ENCODE data around the gene MDP1.

DNA sequence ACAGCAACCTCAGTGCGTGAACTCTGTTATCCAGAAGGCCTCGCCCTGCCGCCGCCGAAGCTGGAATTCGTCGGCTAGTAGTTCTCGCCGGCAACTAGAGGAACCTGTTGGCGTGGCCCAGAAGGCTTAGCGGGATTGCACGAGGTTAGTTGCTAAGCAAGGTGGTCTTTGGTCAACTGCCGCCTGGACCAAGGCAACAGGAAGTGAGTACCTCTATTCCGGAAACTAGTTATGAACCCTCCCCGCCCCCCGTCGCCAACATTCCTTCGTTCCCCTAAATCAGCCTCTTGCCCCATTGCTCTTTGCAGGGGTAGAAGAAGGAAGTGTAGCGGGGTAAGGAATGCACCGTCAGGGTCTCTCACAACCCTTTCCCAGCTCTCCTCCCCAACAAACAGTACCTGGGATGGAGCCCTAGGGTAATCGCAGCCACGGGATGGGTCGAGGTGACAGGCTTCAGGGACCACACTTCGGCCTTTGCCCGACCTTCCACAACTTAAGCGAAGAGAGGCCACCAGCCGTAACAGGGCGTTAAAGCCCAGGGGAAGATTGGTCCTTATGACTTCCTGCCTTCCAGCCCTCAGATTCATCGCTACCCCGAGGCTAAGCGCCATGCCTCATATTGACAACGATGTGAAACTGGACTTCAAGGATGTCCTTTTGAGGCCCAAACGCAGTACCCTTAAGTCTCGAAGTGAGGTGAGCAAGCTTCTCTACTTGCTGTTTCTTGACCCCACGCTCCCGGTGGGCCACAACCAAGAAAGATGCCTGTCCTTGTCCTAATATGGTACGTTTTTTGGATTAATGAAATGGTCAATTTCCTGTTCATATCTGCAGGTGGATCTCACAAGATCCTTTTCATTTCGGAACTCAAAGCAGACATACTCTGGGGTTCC, 17.0 kb upstream of the MDP1 start, which contains the start of gene GMPR2:
- TF ChIP-seq, protein P1, sequence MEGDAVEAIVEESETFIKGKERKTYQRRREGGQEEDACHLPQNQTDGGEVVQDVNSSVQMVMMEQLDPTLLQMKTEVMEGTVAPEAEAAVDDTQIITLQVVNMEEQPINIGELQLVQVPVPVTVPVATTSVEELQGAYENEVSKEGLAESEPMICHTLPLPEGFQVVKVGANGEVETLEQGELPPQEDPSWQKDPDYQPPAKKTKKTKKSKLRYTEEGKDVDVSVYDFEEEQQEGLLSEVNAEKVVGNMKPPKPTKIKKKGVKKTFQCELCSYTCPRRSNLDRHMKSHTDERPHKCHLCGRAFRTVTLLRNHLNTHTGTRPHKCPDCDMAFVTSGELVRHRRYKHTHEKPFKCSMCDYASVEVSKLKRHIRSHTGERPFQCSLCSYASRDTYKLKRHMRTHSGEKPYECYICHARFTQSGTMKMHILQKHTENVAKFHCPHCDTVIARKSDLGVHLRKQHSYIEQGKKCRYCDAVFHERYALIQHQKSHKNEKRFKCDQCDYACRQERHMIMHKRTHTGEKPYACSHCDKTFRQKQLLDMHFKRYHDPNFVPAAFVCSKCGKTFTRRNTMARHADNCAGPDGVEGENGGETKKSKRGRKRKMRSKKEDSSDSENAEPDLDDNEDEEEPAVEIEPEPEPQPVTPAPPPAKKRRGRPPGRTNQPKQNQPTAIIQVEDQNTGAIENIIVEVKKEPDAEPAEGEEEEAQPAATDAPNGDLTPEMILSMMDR (optimal IDR thresholded peaks at IDR 0.05 in 1 of 3, IDR thresholded peaks at IDR 0.05 in 1 of 3, conservative IDR thresholded peaks at IDR 0.05 in 1 of 3; ENCODE audit: extremely low read depth in 1 of 3, insufficient read depth in 2 of 3, low read length in 3 of 3): no peak
- no peak for TF ChIP-seq EZH2 (IDR thresholded peaks at IDR 0.05; ENCODE audit: low read length)
